ENCODE data around the gene KCNA10.

KCNA10 gene

GRCh38 chr1:110495926-110496600, 22.9 kb downstream of the KCNA10 start:
- no peak for DNase-seq

DNA sequence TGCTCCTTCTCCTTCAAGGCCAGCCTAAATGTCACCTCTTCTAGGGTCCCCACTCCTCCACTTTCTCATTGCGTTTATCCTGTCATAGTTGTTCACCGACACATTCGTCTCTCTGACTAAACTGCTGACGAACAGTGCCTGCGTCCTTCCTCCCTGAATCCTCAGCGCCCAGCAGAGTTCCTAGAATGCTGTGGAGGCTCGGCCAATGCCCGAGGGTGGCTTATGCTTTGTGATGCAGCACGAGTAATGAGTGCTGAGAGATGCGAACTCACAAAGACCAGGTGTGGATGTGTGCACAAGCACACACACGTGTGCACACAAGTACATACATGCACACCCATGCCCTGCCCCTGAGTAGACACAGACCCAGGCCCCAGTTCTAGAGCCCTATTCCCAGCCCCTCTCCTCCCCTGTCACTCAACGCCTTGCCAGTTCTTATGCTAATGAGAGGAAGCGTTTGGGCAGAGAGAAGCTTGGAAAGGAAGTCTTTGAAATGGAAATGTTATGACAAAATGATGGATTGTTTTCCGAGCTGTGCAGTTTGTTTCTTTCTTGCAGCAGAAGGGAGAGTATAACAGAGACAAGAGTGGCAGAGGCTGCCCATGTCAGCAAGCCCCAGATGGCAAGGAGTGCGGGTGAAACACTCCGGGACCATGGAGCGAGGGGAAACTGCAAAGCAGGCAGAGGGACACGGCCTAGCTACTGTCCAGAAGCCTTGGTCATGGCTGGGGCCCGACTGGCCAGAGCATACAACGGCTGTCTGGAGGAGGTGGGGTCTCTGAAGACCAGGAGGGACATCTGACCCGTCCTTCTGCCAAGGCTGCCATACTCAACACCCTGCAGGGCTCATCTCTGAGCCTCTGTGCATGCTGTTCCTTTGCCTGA, 24.2 kb downstream of the KCNA10 start:
- no peak for DNase-seq

DNA sequence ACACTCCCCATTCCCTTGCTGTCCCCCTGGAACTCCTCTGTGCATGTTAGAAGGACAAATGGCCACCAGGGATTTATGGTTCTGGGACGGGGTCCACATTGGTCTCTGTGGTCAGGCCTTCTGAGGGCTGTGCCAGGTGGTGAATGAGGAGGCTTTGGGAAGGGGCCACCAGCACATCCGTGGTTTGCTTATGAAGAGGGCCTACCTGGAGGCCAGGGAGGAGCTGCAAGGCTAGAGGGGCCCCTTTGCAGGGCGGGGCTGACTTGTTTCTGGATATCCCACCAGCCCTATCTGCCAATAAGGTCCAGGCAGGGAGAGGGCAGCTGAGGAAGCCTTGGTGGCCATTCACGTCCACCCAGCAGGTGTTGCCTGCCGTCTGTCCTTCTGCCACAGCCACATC, 24.9 kb downstream of the KCNA10 start:
- no peak for DNase-seq

DNA sequence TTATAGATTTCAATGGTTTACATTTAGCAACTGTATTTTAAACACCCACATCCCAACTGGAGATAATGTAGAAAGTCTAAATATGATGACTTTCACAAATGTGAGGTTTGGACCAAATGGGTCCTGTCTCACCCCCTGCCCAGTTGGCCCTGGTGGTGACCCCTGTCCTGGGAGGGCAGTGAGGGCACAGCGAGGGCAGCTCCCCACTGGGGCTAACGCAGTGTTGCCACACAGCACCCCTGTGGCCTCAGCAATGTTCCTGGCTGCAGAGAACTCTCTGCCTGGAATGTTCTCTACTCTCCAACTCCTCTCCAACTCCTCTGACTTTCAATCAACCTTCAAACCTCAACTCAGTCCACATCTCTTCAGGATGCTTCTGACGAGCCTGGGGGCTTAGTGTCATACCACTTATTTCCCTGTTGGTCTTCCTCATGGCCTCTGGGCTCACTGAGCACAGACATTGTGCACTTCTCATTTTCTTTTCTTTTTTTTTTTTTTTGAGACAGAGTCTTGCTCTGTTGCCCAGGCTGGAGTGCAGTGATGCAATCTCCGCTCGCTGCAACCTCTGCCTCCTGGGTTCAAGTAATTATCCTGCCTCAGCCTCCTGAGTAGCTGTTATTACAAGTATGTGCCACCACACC, 25.8 kb downstream of the KCNA10 start:
- DNase-seq = no peak

- DNase-seq = no peak
These were observed 26.4 kb downstream of the KCNA10 start for GRCh38 chr1:110492573-110492972.

DNA sequence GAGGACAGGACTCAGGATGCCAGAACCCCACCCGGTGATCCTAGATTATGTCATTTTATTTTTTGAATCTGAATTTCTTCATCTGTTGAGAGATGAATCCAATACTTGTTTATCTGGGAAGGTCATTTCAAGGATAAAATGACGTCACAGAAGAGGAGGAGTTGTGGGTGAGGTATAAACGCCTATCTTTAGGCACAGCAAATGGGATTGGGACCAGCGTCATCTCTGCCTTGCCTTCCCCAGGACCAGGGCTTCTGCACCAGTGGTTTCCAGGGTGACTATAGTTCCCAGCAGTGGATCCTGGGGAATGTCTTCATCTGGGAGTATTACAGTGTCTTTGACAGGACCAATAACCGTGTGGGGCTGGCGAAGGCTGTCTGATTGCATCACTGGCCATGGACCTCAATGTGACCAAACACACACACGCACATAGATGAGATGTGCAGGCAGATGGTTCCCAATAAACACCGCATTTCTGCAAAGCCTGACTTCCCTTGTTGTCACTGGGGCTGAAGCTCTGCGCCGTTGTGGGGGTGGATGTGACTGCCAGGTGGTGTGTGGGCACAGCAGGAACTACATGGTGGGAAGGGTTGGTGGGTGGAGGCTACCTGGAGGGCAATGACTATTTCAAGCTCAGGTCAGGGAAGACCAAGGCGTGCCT, 28.1 kb downstream of the KCNA10 start:
- no peak for DNase-seq

- DNase-seq = no peak
These were observed 28.9 kb downstream of the KCNA10 start for GRCh38 chr1:110489973-110490542.

- DNase-seq = no peak
These were observed 29.6 kb downstream of the KCNA10 start for GRCh38 chr1:110489406-110489805.

GRCh38 chr1:110488867-110489266, 30.1 kb downstream of the KCNA10 start:
- DNase-seq = no peak

DNA sequence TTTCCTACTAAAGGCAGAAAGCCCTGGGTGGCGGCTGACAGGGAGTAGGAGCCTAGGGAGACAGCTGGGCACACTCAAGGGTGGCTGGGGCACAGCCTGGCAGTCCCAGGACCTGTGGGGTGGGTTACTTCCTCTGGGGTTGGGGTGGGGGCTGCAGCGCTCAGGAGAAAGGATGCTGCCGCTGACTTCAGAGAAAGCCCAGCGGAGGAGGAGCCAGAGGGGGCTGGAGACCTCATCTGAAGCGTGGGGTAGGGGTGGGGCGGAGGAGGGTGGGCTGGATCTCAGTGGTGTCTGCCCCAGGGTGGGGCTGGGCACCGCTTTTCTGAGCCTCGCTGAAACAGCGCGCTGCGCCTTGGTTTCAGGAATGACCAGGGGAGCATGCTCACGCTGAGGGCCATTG, 30.8 kb downstream of the KCNA10 start:
- no peak for DNase-seq

DNA sequence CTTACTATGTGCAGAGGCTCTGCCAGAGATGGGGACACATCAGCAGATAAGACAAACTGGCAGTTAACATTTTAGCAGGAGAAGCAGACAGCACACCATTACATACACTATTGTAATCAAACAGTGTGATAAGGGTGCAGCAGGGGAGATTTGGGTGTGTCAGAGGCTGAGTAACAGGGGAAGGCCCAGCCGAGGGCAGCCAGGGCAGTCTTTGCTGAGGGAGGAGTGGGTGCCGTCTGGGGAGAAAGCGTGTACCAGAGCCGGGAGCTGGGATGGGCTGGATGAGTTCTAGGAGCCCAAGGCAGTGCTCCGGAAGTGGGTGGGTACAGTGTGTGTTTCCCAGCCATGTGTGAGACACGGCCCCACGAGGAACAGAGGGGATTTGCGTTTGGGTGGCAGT, 31.2 kb downstream of the KCNA10 start:
- DNase-seq = no peak

DNA sequence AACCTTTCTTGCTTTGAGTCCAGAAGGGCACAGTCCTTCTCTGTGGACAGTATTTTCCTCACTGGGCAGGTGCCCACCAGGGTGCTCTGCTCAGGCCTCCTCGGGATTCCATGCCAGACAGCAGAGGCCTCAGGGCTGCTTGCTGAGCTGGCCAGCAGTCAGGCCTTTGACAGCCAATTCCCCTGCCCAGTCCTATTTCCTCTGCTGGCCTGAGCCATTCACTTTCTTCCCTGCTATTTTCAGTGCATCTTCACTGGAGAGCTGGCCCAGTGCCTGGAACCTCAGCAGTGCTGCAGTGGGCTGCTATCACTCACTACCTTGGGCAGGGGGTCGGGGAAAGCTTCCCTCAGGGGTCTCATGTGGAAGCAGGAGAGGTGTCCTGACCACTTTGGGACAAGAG, 33.2 kb downstream of the KCNA10 start:
- no peak for DNase-seq

DNA sequence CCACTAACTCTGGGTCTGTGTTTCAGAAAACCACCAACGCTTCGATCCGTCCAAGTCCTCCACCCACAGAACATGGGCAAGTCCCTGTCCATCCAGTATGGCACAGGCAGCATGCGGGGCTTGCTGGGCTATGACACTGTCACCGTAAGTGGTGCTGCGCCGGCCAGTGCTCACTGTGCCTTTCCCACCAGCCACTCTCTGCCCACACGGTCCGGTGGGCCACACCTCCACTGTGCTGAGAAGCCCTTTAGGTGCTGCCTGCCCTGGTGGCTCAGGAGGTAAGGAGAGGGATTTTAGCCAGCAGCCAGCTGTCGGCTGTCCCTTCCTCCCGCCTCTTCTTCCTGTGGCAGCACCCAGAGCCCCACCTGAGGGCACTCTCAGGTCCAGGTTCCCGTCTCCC, 34.2 kb downstream of the KCNA10 start:
- no peak for DNase-seq

GRCh38 chr1:110483308-110483685, 35.7 kb downstream of the KCNA10 start:
- no peak for DNase-seq

- DNase-seq = no peak
These were observed 36.2 kb downstream of the KCNA10 start for GRCh38 chr1:110482662-110483307.

GRCh38 chr1:110481968-110482623, 36.9 kb downstream of the KCNA10 start:
- no peak for DNase-seq

DNA sequence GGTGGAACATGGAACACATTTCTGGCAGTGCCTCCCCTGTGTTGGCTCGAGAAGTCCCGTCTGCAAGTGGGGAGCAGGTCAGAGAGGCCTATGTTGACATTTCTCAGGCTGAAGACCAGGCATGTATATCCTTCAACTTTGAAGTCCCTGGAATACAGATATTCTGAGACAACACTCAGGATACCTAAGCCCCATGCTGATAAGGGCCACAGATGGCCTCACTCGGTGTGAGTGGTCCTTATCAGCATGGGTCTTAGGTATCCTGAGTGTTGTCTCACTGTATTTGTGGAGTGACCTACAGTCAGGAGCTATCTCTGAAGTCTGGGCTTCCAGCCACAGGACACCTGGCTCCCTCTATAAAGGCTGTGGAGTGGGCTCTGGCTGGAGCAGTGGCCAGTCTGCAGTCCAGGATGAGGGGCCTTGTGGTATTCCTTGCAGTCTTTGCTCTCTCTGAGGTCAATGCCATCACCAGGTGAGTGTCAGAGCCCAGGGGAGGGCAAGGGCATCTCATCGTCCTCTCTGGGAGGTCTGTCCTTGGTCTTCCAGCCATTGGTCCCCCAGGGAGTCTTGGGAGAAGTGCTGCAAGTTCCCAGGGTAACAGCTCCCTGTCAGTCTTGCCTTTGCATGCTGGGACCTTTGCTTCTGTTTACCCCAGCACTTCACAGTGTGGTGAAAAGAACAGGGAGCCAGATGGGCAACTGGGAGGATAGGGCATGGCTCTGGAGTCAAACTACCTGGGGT, 38.4 kb downstream of the KCNA10 start:
- DNase-seq = no peak

GRCh38 chr1:110478886-110479285, 40.1 kb downstream of the KCNA10 start:
- no peak for DNase-seq

DNA sequence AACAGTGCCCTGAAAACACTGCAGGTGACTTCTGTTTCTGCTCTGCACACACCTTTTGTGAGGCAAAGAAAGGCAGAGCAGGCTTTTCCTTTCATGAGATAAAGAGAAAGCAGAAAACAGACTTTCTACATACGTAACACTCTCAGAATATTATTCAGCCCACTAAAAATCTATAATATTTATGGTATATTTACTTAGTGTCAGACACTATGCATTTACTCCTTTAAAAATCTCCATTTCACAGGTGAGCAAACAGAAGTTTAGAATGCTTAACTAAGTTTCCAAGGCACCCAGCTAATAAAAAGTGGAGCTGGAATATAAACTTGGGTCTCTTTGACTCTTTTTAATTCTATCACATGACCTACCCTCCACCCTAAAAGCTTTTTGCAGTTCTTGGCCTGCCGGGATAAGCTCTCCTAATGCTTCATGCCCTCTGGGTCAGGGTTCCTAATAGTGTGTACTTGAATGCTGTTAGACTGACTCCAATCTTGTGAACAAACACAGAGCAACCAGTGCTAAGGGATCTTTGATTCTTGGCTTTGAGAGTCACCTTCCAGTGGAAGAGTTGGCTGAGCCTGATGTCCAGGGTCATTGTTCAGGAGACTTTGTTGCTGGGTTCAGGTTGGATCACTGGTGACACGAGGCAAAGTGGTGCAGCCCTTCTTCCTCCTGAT, 40.9 kb downstream of the KCNA10 start:
- DNase-seq = no peak

DNA sequence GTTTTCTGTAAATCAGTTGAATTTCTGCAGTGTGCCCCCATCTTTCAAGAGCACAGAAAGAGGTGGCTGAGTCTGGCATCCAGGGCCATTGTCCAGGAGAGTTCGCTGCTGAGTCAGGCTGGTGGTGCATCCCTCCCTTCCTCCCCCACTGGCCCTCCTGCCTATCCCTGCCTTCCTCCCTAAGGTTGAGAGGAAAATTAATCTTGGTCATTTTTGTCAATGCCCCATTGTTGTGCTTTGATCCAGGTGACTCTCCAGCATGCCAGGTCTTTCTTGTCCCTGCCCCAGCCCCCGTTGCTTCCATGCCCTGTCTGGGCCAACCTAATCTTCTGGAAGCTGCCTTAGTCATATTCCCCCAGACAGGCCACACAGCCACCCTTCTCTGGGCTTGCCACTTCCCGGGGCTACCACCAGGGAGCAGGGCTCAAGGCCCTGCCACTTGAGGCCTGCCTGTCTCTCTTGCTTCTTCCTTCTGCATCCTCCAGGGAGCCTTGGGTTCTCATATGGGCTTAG, 41.5 kb downstream of the KCNA10 start:
- DNase-seq = no peak
